ENCODE results near the gene ARL5A.

Gene ARL5A

GRCh38 chr2:151840216-151841046 lies 12.2 kb upstream of the ARL5A start:
- no peak for DNase-seq (ENCODE audit: low read depth, low spot score)

GRCh38 chr2:151837926-151838325 lies 9.7 kb upstream of the ARL5A start:
- DNase-seq (ENCODE audit: low read depth, low spot score) = no peak

- DNase-seq (ENCODE audit: low read depth, low spot score) = no peak
These were observed 5.8 kb upstream of the ARL5A start for GRCh38 chr2:151833984-151834383.

DNA sequence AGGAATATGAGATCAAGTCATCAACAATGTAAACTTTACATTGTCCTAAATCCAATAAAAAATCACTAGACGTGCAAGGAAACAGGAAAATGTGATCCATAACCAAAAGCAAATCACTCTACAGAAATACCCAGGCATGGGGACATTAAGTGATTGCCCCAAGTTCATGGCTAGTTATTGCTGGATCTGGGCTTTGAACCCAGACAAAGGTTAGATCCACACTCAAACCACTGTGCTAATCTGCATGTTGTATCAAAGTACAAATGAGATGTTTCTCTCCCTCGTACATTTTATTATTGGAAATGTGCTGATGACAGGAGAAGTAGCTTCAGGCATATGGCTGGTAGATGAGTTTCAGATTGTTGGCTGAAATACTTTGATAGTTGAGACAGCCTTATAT lies 2.7 kb upstream of the ARL5A start:
- DNase-seq (ENCODE audit: low read depth, low spot score) = no peak

DNA sequence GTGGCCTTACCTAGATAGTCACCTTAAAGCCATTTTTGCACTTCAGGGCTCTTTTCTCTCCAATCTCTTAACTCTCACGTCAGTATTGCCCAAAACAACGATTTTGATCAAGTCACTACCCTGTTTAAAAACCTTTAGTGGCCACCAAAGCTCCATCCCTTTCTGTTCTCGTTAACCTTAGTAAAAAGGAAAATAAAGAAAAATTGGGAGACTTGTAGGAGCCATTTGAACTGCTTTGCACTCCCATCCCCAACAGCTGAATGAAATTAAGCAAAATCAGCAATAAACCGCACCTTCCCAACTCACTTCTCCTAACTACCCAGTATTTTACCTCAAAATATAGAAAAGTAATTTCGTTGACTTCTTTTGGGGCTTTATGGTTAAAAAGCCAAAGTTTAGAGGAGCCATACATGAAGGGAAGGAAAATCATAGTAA lies 686 bp upstream of the ARL5A start:
- no peak for DNase-seq (ENCODE audit: low read depth, low spot score)

DNA sequence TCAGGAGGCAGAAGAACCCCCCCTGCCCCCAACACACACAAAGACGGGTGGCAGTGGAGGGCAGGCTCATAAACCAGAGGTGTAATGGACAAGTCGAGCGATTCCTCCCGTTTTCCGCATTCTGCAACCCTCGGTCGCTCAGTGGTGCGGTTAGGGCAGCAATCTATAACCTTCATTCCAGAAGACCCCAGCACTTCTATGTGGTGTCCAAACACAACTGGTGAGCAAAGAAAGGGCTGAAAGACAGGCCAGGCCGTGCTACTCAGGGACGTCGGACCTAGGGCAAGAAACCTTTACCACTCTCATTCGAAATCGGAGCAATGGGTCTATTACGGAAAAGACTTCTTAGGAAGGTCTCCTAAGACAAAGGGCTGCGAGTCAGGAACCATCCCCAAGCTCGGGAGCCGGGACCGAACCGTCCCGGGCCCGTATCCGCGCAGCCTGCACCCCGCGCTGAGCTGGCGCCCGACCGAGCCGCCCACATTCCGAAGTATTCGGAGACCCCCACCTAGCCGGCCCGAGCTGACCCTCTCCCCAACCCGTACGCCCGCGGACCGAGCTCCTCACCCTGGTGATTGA lies 568 bp downstream of the ARL5A start:
- no peak for DNase-seq (ENCODE audit: low read depth, low spot score)

DNA sequence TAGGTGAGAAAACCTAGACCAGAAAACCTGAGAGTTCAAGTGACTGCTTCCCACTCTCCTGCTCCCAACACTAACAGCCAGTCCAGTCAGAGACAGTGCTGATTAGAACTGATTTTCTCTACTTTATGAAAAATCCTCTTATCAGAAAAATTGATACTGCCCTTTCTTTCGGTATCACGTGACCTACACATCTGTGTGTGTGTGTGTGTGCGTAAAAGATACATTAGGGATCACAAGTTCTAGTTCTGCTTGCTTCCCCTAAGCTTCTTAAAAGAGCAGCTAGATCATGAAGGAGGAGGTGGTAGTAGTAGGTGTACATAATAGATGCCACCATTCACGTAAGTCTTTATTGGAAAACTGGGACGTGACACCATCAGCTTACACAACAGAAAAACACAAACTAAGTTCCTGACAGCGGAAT lies 1.5 kb downstream of the ARL5A start:
- DNase-seq (ENCODE audit: low read depth, low spot score) = no peak

DNA sequence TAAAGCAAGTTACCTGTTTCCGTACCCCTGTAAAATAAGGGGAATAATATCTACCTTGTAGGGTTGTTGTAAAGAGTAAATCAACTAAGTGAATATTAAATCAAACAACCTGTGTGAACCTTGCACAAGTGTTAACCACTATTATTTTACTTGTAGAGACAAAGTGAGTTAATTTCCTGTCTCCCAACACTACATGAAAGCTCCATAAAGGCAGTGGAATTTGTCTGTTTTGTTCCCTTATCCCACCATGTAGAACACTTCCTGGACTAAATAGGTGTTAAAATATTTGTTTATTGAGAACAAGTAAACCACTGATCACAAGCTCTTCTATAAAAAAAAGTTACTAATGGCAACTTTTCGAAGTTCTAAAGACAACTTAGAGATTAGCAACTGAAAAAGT lies 3.3 kb downstream of the ARL5A start:
- DNase-seq (ENCODE audit: low read depth, low spot score) = no peak

DNA sequence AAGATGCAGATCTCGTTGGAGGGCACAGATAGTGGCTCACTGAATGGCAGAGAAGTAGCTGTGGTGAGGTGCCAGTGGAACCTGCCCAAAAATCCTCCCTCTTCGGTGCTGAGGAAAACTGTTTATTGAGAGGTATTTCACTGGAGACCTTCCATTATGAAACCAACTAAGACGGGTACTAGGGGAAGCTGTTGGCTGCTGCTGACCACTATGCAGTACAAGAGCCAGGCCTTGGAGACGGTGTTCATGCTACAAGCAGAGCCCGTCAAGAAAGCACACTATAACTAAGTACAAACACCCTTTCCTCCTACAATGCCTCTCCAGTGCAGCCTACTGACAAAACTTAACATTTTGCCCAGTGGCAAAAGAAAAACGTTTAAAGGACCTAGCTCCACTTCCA lies 4.6 kb downstream of the ARL5A start:
- DNase-seq (ENCODE audit: low read depth, low spot score) = no peak

- no peak for DNase-seq (ENCODE audit: low read depth, low spot score)
These were observed 8.3 kb downstream of the ARL5A start for GRCh38 chr2:151819920-151820319.

- no peak for DNase-seq (ENCODE audit: low read depth, low spot score)
These were observed 10.3 kb downstream of the ARL5A start for GRCh38 chr2:151817929-151818328.

DNA sequence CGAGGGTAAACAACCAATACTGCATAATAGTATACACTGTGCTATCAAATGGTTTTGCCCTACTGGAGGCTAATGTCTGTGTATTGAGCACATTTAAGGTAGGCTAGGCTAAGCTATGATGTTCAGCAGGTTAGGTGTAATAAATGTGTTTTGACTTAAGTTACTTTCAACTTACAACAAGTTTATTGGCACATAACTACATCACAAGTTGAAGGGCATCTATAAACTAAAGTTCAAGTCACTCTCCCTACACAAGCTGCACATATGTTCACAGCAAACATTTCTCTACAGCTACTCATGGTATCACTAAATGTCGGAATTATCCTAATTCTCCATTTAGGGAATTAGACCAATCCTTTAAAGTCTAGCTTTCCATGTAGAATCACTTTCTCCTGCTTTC lies 11.4 kb downstream of the ARL5A start:
- no peak for DNase-seq (ENCODE audit: low read depth, low spot score)

GRCh38 chr2:151815821-151816489 lies 12.3 kb downstream of the ARL5A start:
- no peak for DNase-seq (ENCODE audit: low read depth, low spot score)

GRCh38 chr2:151810489-151810888 lies 17.7 kb downstream of the ARL5A start:
- no peak for DNase-seq (ENCODE audit: low read depth, low spot score)

DNA sequence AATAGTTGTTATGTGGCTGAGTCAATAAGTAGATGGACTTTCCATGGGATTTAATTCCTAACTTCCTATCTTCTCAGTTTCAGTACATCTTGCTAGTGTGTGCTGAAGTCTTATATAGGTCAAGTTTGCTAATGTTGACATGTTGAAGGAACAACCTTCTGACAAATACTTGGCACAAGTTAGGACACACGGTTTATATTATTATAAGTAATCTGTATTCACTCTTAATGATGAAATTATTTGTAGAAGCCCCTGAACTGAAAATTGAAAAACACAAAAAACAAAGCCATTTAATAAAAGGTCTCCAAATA lies 19.2 kb downstream of the ARL5A start:
- DNase-seq (ENCODE audit: low read depth, low spot score) = no peak

GRCh38 chr2:151808258-151809072 lies 19.8 kb downstream of the ARL5A start:
- no peak for DNase-seq (ENCODE audit: low read depth, low spot score)

- no peak for DNase-seq (ENCODE audit: low read depth, low spot score)
These were observed 22.3 kb downstream of the ARL5A start for GRCh38 chr2:151805961-151806360.

GRCh38 chr2:151805343-151805742 lies 22.9 kb downstream of the ARL5A start:
- no peak for DNase-seq (ENCODE audit: low read depth, low spot score)

GRCh38 chr2:151803811-151804210 lies 24.4 kb downstream of the ARL5A start:
- DNase-seq (ENCODE audit: low read depth, low spot score) = no peak

DNA sequence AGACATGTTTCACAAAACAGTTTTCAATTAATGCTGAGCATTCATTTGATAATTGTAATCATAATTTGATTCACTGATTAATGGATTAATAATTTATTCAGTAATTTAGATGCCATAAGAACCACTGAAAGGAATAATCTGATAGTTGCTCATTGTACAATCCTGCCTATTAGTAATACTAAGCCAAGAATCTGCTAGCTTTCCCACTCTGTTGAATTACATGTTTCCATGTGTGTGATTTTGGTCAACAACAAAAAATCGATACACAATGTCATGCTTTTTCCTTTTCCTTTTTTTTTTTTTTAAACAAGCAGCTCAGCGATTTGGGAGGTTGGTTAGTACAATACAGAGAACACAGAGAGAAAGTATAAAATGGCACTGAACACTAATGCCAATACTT lies 25.9 kb downstream of the ARL5A start:
- DNase-seq (ENCODE audit: low read depth, low spot score) = no peak

DNA sequence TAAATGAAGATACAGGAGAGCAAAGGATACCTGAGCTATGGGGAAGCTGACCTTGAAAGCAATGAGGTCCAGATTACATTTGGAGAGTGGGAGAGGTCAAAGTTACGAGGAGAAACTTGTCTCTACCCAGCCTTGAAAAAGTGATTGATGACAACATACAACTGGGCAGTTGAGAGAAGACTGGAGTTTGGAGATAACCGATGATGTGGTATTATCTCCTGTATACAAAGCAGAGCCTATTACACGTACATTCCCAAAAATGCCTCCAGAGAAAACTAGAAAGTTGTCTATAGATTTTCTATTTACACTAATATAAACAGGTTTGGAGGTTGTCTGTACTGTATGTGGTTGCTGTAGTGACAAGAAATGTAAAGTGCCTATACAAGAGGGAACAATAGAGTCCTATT lies 28.3 kb downstream of the ARL5A start:
- DNase-seq (ENCODE audit: low read depth, low spot score) = no peak

GRCh38 chr2:151796774-151797173 lies 31.4 kb downstream of the ARL5A start:
- no peak for DNase-seq (ENCODE audit: low read depth, low spot score)

Data from activated naive CD8-positive, alpha-beta T cell treated with anti-CD3 and anti-CD28 coated beads, Interleukin-2, amount 50 U/mL, for 16 hours (primary cell).